Suppressor macrophage treated with lipopolysaccharide for 1 hour (primary cell): ENCODE results near the gene PLA2G4E.

Experiments used
- DNase-seq, 3 donors: peaks; one replicate each; pipeline ENCODE4 v3.0.0-alpha.2; 2020 to 2022

The PLA2G4E gene

GRCh38 chr15:42020713-42021273 lies at the start of gene PLA2G4E:
Gene PLA2G4E, minus strand, starts transcription at chr15:42021042. Its CDS starts 12 bp downstream, at chr15:42021030.
- DNase-seq = no peak

GRCh38 chr15:42070279-42070975 lies 49.6 kb upstream of the PLA2G4E start:
- no peak for DNase-seq

GRCh38 chr15:42069496-42070278 lies 48.8 kb upstream of the PLA2G4E start:
- no peak for DNase-seq

GRCh38 chr15:42069025-42069424 lies 48.2 kb upstream of the PLA2G4E start:
- no peak for DNase-seq

- no peak for DNase-seq
These were observed 47.8 kb upstream of the PLA2G4E start for GRCh38 chr15:42068601-42069000.

GRCh38 chr15:42066764-42067415 lies 46.0 kb upstream of the PLA2G4E start:
- no peak for DNase-seq

- no peak for DNase-seq
These were observed 44.6 kb upstream of the PLA2G4E start for GRCh38 chr15:42065468-42065867.

GRCh38 chr15:42065033-42065432 lies 44.2 kb upstream of the PLA2G4E start:
- DNase-seq = no peak

GRCh38 chr15:42064271-42064670 lies 43.4 kb upstream of the PLA2G4E start:
- no peak for DNase-seq

- no peak for DNase-seq
These were observed 42.4 kb upstream of the PLA2G4E start for GRCh38 chr15:42063122-42063848.

- no peak for DNase-seq
These were observed 41.5 kb upstream of the PLA2G4E start for GRCh38 chr15:42062284-42062806.

- no peak for DNase-seq
These were observed 40.0 kb upstream of the PLA2G4E start for GRCh38 chr15:42060797-42061196.

GRCh38 chr15:42060477-42060763 lies 39.6 kb upstream of the PLA2G4E start:
- DNase-seq = no peak

- DNase-seq = peak; percentile 70 to 77 (median 75)
These were observed 39.0 kb upstream of the PLA2G4E start for GRCh38 chr15:42059661-42060476.

- no peak for DNase-seq
These were observed 37.9 kb upstream of the PLA2G4E start for GRCh38 chr15:42058791-42059190.

- DNase-seq = no peak
These were observed 37.2 kb upstream of the PLA2G4E start for GRCh38 chr15:42057799-42058646.

- DNase-seq = peak; percentile 78 to 89 (median 79)
These were observed 36.3 kb upstream of the PLA2G4E start for GRCh38 chr15:42056934-42057798.

GRCh38 chr15:42053914-42054313 lies 33.1 kb upstream of the PLA2G4E start:
- DNase-seq = no peak

GRCh38 chr15:42053010-42053409 lies 32.2 kb upstream of the PLA2G4E start:
- no peak for DNase-seq
